Duodenal mucosa (tissue), 2 donors: Measurements from ENCODE around the gene CHURC1.

Experiments used
- H3K27ac ChIP-seq: one replicate; pipeline ENCODE4 v1.7.0; 2013; ENCODE audit warnings: low read depth, low read length
- H3K27me3 ChIP-seq, 2 donors: one replicate each; pipeline ENCODE4 v1.7.0; 2013; ENCODE audit warnings: low read length in 2 of 2, control low read depth in 1 of 2; ENCODE audit not compliant: insufficient read depth in 2 of 2, control insufficient read depth in 1 of 2
- H3K36me3 ChIP-seq, 2 donors: one replicate each; pipeline ENCODE4 v1.7.0; 2013; ENCODE audit warnings: low read length in 2 of 2, control low read depth in 1 of 2; ENCODE audit not compliant: insufficient read depth in 2 of 2, control insufficient read depth in 1 of 2
- H3K4me1 ChIP-seq, 2 donors: one replicate each; pipeline ENCODE4 v1.7.0; 2013; ENCODE audit warnings: low read length in 2 of 2, control low read depth in 1 of 2; ENCODE audit not compliant: insufficient read depth in 2 of 2, control insufficient read depth in 1 of 2
- H3K4me3 ChIP-seq, 2 donors: one replicate each; pipeline ENCODE4 v1.7.0; 2013; ENCODE audit warnings: low read length in 2 of 2, low read depth in 1 of 2
- H3K9ac ChIP-seq, 2 donors: one replicate each; pipeline ENCODE4 v1.7.0; 2013; ENCODE audit warnings: low read length in 2 of 2, low read depth in 1 of 2
- H3K9me3 ChIP-seq, 2 donors: one replicate each; pipeline ENCODE4 v1.7.0; 2013; ENCODE audit warnings: low read length in 2 of 2, control low read depth in 1 of 2; ENCODE audit not compliant: control insufficient read depth in 1 of 2

The CHURC1 gene

DNA sequence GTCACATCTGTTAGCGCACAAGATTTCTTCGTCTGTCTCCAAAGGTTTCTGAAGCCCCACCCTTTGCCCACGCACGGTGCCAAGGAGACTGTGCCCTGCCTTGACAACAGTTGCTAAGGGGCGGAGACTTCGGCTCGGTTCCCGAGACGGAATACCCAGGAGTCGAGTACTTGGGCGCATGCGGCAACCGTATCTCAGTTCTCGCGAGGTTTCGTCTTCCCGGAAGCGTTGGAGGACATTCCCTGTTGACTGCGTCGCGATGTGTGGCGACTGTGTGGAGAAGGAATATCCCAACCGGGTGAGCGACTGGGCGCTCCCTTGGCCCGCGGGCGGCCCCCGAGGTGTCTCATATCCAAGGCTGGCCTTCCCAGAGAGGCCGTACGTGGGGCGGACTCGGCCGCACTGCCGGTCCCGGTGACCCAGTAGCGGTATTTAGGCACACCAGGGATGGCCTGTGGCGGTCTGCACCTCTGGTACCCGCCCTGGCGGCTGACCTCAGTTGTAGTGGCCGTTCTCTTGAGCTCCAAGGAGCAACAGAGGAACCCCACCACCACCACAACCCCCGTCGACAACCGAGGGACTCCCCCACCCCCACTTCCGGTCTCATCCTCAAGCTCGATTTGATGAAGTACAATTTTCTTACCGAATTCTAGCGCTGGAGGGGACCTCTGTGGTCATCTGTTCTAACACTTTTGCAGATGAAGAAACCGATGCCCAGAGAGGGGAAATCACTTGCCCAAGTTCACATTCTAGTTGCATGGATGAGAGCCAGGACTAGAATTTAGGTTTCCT is at the start of gene CHURC1:
Gene CHURC1 (plus strand): TSS at position 219 of the 792 bp plus-strand sequence. CDS start 41 bp downstream, at position 260.
- H3K4me3 ChIP-seq = peak within 1 kb of the TSS; percentile 97 to 98
- H3K27me3 ChIP-seq = peaks cover 0 to 5% of the 10 kb centered on the region in 2 donors
- peak within 1 kb of the TSS; percentile 93 for H3K27ac ChIP-seq
- no peaks in the 10 kb centered on the region for H3K9me3 ChIP-seq
- H3K9ac ChIP-seq = peak within 1 kb of the TSS; percentile 96 to 99
- no peaks in the 10 kb centered on the region for H3K36me3 ChIP-seq
- peaks cover 13 to 16% of the 10 kb centered on the region in 2 donors for H3K4me1 ChIP-seq

DNA sequence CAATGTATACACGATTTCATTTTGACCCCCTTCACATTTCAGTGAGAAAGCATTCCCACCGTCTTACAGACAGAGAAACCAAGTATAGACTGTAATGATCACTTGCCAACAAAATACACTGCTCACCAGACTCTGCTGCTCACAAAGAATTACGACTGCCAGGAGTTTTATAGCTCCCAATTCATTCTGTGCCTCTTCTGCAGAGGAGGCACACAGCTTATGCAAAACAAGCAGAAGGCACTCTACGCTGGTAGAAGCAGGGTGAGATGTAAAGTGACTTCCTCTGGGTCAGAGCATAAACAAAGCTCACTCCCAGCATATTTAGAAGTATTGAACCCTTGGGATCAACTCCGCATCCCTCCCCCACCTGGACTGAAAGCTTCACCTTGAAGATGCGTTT is 49.1 kb upstream of the CHURC1 start:
- H3K27me3 ChIP-seq = peaks cover 5 to 12% of the 10 kb centered on the region in 2 donors
- H3K36me3 ChIP-seq = no peaks in the 10 kb centered on the region
- H3K9me3 ChIP-seq = no peaks in the 10 kb centered on the region
- H3K9ac ChIP-seq = no peak overlapping the region
- H3K27ac ChIP-seq = no peak overlapping the region
- no peak overlapping the region for H3K4me3 ChIP-seq
- H3K4me1 ChIP-seq = no peaks in the 10 kb centered on the region

DNA sequence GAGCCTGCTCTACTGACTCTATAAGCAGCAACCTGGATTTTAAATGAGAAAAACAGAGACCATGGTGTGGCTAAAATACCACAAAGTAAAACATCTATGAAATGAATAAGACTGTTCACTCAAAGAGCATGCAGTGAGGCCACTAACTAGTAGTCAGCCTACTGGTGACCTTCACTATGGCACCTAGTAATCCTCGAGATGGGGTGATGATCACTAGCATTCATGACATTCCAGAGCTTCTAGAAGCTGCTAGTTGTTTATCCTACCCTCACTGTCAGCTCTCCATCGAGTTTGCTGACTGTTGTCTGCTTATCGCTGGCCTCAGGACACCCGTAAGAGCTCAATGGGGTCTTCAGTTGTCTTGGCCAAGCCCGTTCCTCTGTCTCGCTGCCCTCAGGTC is 48.3 kb upstream of the CHURC1 start:
- no peak overlapping the region for H3K27ac ChIP-seq
- no peaks in the 10 kb centered on the region for H3K36me3 ChIP-seq
- H3K9ac ChIP-seq = no peak overlapping the region
- no peaks in the 10 kb centered on the region for H3K9me3 ChIP-seq
- no peaks in the 10 kb centered on the region for H3K4me1 ChIP-seq
- no peak overlapping the region for H3K4me3 ChIP-seq
- H3K27me3 ChIP-seq = peaks cover 5 to 12% of the 10 kb centered on the region in 2 donors

DNA sequence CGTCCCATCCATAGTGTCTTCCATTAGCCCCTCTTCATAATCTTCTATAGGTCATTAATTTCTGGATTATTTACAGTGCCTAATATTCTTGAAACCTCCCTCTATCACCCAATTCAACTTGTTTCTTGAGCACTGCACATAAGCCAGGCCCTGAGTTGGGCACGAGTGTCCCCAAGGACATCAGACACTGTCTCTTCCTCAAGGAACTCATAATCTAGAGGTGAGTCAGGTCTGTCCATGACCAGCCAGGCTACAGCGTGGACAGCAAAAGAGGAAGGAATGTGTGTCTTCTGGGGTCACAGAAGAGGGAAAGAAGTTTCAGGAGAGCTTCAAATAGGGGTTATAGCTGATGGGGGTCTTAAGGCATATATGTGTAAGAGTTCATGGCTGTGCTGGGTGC is 47.1 kb upstream of the CHURC1 start:
- Histone ChIP-seq H3K36me3 (no peaks in the 10 kb centered on the region), H3K9me3 (no peaks in the 10 kb centered on the region), H3K4me3 (no peak overlapping the region), H3K27ac (no peak overlapping the region), H3K4me1 (no peaks in the 10 kb centered on the region), H3K27me3 (peaks cover 5 to 12% of the 10 kb centered on the region in 2 donors), H3K9ac (no peak overlapping the region)

DNA sequence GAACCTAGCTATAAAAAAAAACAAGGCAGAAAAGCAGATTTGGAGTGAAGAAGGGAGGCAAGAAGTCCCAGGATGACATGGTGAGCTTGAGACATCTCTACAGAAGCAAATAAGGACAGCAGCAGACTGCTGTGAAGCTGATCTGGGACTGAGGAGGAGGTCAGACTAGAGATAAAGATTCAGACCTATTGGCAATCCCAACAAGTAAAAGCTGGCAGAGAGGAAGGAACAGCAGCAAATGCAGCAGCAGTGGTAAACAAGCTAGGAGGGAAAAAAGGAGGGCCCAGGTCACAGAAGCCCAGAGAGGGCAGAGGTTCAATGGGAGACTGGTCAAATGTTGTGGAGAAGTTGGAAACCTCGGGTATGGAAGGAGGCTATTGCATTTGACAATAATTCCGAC is 45.9 kb upstream of the CHURC1 start:
- H3K4me3 ChIP-seq = no peak overlapping the region
- H3K27ac ChIP-seq = no peak overlapping the region
- H3K4me1 ChIP-seq = no peaks in the 10 kb centered on the region
- H3K27me3 ChIP-seq = peaks cover 9 to 12% of the 10 kb centered on the region in 2 donors
- no peak overlapping the region for H3K9ac ChIP-seq
- no peaks in the 10 kb centered on the region for H3K36me3 ChIP-seq
- no peaks in the 10 kb centered on the region for H3K9me3 ChIP-seq

DNA sequence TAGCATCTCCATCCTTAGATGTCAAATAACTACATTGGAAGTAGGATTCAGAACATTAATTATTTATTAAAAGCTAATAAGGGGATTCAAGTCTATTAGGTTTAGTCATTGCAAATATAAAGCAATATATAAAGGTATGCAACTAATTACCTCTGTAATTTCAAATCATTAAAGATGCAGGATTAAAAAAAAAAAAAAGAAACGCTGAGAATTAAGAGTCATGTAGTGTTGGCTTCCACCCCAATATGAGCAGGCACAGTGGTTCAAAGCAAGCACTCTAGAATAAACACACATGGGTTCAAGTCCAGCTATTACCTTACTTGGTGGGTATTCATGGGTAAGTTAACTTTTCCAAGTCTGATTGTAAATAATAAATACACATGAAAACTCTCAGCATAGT is 45.4 kb upstream of the CHURC1 start:
- Histone ChIP-seq H3K4me1 (no peaks in the 10 kb centered on the region), H3K9me3 (no peaks in the 10 kb centered on the region), H3K4me3 (no peak overlapping the region), H3K36me3 (no peaks in the 10 kb centered on the region), H3K27ac (no peak overlapping the region), H3K9ac (no peak overlapping the region), H3K27me3 (peaks cover 9 to 12% of the 10 kb centered on the region in 2 donors)

DNA sequence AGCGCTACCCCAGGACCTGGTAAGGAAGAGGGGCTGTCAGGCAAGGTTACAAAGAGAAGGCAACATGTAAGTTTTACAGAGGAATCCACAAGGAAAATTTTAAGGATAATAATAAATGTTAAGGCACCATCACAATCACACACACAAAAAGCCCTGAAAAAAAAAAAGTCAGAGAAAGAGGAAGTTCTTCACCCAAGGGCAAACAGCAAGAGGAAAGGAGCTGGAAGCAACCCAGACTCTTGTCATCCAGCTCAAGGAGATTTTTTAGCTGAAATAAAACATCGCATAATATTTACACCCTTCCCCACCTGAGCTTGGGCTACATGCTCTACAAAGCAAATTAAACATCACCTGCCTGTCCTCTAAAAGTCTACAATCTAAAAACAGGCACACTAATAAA is 44.1 kb upstream of the CHURC1 start:
- H3K27me3 ChIP-seq = peaks cover 6 to 9% of the 10 kb centered on the region in 2 donors
- no peak overlapping the region for H3K9ac ChIP-seq
- H3K9me3 ChIP-seq = no peaks in the 10 kb centered on the region
- no peaks in the 10 kb centered on the region for H3K36me3 ChIP-seq
- H3K4me3 ChIP-seq = no peak overlapping the region
- no peak overlapping the region for H3K27ac ChIP-seq
- no peaks in the 10 kb centered on the region for H3K4me1 ChIP-seq

DNA sequence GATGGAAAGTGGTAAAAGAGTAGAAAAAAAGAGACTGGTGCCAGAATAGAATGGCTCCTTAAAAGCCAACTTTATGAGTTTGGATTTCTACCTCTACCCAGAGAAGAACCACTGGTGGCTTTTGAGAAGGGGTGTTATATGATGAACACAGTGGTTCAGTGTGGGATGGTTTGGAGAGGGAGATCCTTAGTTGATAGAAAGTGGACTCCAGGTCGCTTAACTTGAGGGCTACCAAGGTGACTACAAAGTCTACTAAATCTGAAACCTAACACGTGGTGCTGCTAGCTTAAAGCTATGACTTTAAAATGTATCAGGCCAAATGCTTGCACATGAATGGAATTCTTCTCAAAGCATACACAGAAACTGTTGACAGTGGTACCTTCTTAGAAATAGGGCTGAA is 42.9 kb upstream of the CHURC1 start:
- H3K27me3 ChIP-seq = peaks cover 3 to 9% of the 10 kb centered on the region in 2 donors
- no peaks in the 10 kb centered on the region for H3K36me3 ChIP-seq
- H3K9ac ChIP-seq = no peak overlapping the region
- no peaks in the 10 kb centered on the region for H3K4me1 ChIP-seq
- no peak overlapping the region for H3K27ac ChIP-seq
- H3K4me3 ChIP-seq = no peak overlapping the region
- H3K9me3 ChIP-seq = no peaks in the 10 kb centered on the region

DNA sequence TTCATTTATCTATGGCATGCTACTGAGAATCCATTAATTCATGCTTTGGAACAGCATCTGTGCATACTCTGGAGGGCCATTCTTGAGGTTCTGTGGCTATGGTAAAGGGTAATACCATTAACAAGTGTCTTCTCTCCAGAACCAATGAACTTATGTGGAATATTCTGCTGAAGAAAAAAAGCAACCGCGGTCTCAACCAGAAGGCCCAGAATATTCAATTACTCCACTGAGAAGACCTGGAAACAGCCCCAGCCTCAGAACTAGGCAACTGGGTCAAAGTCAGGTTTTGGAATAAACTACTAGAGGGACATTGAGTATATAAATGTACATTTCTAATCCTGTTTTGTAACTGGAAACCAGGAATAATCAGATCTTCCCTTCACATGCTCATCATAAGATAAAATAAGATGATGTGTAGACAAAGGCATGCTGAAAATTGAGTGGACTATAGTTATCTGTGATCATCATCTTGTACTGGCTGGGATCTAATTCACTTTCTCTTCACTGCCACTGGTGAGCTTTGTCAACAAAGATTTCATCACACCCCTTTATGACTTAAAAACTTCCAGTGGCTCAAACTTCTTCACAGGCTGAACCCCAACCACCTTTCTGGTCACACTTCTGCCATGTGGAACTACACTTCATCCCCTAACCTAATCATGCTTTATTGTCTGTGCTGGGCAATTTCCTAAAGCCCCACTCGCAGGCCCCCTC is 40.6 kb upstream of the CHURC1 start:
- H3K4me3 ChIP-seq = no peak overlapping the region
- no peak overlapping the region for H3K27ac ChIP-seq

DNA sequence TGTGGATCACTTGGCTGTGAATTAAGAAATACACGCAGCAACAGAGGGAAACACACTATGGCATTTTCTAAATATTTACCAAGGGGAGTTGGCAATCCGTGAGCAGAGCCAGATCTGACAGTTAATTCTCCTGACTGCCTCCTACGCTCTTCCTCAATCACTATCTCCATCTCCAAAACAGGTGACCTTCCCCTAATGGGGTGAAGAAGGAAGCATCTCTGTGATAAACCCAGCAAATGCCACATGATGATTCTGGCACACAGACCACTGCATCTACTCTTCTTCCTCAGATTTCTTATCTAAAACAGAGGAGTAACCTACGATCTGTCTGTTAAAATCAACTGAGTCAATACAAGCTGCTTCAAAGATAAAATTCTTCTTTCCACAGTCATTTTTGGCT is 38.9 kb upstream of the CHURC1 start:
- no peak overlapping the region for H3K9ac ChIP-seq
- no peaks in the 10 kb centered on the region for H3K9me3 ChIP-seq
- H3K36me3 ChIP-seq = no peaks in the 10 kb centered on the region
- H3K27ac ChIP-seq = no peak overlapping the region
- peaks cover 12 to 31% of the 10 kb centered on the region in 2 donors for H3K27me3 ChIP-seq
- no peak overlapping the region for H3K4me3 ChIP-seq
- H3K4me1 ChIP-seq = peaks cover 0 to 6% of the 10 kb centered on the region in 2 donors

More for the DNA sequence above, 40.6 kb upstream of the CHURC1 start:
- no peak overlapping the region for H3K9ac ChIP-seq
- H3K4me1 ChIP-seq = no peaks in the 10 kb centered on the region
- peaks cover 4 to 23% of the 10 kb centered on the region in 2 donors for H3K27me3 ChIP-seq
- H3K36me3 ChIP-seq = no peaks in the 10 kb centered on the region
- H3K9me3 ChIP-seq = no peaks in the 10 kb centered on the region
